ENCODE results near the gene ZNF48.

The ZNF48 gene

GRCh38 chr16:30438835-30439234 lies 43.6 kb downstream of the ZNF48 start:
- Histone ChIP-seq H3K27ac (no peak overlapping the region), H3K4me3 (no peak overlapping the region), H3K36me3 (peaks cover 0 to 14% (median 10%) of the 10 kb centered on the region in 3 donors), H3K9me3 (no peaks in the 10 kb centered on the region), H3K4me1 (peaks cover 0 to 4% (median under 1%) of the 10 kb centered on the region in 4 donors), H3K27me3 (no peaks in the 10 kb centered on the region)
- DNase-seq = no peak
- no peak for TF ChIP-seq CTCF (IDR thresholded peaks at IDR 0.05)
- intact Hi-C loops (cut with DNase I; ENCODE audit: low total_unique reads) = no loop called here

DNA sequence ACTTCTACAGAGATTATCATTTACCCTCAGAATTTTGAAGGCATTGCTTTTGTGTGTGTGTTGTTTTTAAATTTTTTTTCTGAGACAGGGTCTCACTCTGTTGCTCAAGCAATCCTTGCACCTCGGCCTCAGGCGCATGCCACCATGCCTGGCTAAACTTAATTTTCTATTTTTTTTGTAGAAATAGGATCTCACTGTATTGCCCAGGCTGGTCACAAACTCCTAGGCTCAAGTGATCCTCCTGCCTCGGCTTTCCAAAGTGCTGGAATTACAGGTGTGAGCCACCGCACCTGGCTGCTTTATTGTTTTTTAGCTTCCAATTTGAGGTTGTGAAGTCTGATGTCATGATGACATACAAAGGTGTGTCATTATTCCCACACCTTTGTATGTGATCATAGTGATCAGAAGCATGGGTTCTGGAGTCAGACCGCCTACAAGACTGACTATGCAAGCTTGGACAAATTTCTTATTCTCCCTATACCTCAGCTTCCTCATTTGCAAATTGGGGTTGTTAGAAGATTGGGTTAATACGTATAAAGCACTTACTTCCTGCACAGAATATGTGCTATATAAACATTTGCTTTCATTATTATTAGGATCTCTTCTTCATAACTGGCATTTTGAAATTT lies 44.6 kb downstream of the ZNF48 start:
- intact Hi-C loops (cut with DNase I; ENCODE audit: low total_unique reads) = no loop called here
- peaks cover 0 to 14% (median 10%) of the 10 kb centered on the region in 4 donors for H3K4me1 ChIP-seq
- H3K4me3 ChIP-seq = no peak overlapping the region
- H3K36me3 ChIP-seq = peaks cover 0 to 15% (median 10%) of the 10 kb centered on the region in 3 donors
- DNase-seq = no peak
- H3K27ac ChIP-seq = no peak overlapping the region
- no peak for TF ChIP-seq CTCF (IDR thresholded peaks at IDR 0.05)
- no peaks in the 10 kb centered on the region for H3K9me3 ChIP-seq
- H3K27me3 ChIP-seq = no peaks in the 10 kb centered on the region

GRCh38 chr16:30443631-30444030 lies 48.4 kb downstream of the ZNF48 start:
- no peak for TF ChIP-seq CTCF (IDR thresholded peaks at IDR 0.05)
- peaks cover 0 to 23% (median 15%) of the 10 kb centered on the region in 4 donors for H3K4me1 ChIP-seq
- no peak overlapping the region for H3K4me3 ChIP-seq
- DNase-seq = no peak
- no peaks in the 10 kb centered on the region for H3K9me3 ChIP-seq
- intact Hi-C loops (cut with DNase I; ENCODE audit: low total_unique reads) = no loop called here
- no peak overlapping the region for H3K27ac ChIP-seq
- peaks cover 0 to 15% (median 10%) of the 10 kb centered on the region in 3 donors for H3K36me3 ChIP-seq
- H3K27me3 ChIP-seq = peaks cover 0 to 3% of the 10 kb centered on the region in 2 donors

GRCh38 chr16:30444231-30445148 lies 49.3 kb downstream of the ZNF48 start:
- peak overlapping the region; percentile 75 to 94 for H3K4me3 ChIP-seq
- H3K9me3 ChIP-seq = no peaks in the 10 kb centered on the region
- H3K27ac ChIP-seq = peak overlapping the region; percentile 92 to 93
- intact Hi-C loops (cut with DNase I; ENCODE audit: low total_unique reads) = loop anchor here (5.0 kb wide), 1 partner anchor 83 kb away; the partner anchor contains the start of gene ZNF768
- TF ChIP-seq CTCF (IDR thresholded peaks at IDR 0.05) = no peak
- DNase-seq = no peak
- peaks cover 0 to 6% of the 10 kb centered on the region in 2 donors for H3K27me3 ChIP-seq
- H3K36me3 ChIP-seq = peaks cover 0 to 15% (median 10%) of the 10 kb centered on the region in 3 donors
- H3K4me1 ChIP-seq = peaks cover 0 to 23% (median 15%) of the 10 kb centered on the region in 4 donors

- TF ChIP-seq CTCF (IDR thresholded peaks at IDR 0.05) = no peak
- Histone ChIP-seq H3K9me3 (no peaks in the 10 kb centered on the region), H3K4me3 (peak overlapping the region; percentile 75 to 94), H3K4me1 (peaks cover 0 to 23% (median 15%) of the 10 kb centered on the region in 4 donors), H3K27me3 (peaks cover 0 to 6% of the 10 kb centered on the region in 2 donors), H3K36me3 (peaks cover 0 to 15% (median 10%) of the 10 kb centered on the region in 3 donors), H3K27ac (peak overlapping the region; percentile 92 to 93)
- intact Hi-C loops (cut with DNase I; ENCODE audit: low total_unique reads) = loop anchor here (5.0 kb wide), 1 partner anchor 82 kb away; the partner anchor contains the start of gene ZNF768
- no peak for DNase-seq
Observed at GRCh38 chr16:30445149-30445407, 49.9 kb downstream of the ZNF48 start.
